Measurements from ENCODE around the gene POLR1B.
"Not testable (repeated sequence)": the region's sequence is repeated elsewhere in the genome, so short reads cannot be mapped to it uniquely, and the experiment has no call there.

POLR1B gene

GRCh38 chr2:112530728-112531127 is 11.5 kb upstream of the POLR1B start:
- Histone ChIP-seq H3K27ac (ENCODE audit: low read depth, low read length) (no peak overlapping the region), H3K36me3 (ENCODE audit: low read length) (no peaks in the 10 kb centered on the region), H3K9me3 (ENCODE audit: insufficient read depth, low read length) (no peaks in the 10 kb centered on the region), H3K4me2 (ENCODE audit: low read depth, low read length, poor library complexity, severe bottlenecking) (no peak overlapping the region), H3F3A (ENCODE audit: insufficient read depth) (peaks cover 6% of the 10 kb centered on the region; the same call in 1 of the 2 replicates), H4K20me1 (ENCODE audit: low read depth, low read length) (no peaks in the 10 kb centered on the region), H3K9me2 (replicated peaks; ENCODE audit: insufficient read depth, low read length) (no peaks in the 10 kb centered on the region), H3K79me2 (ENCODE audit: insufficient read depth, low read length) (no peaks in the 10 kb centered on the region), H2AFZ (ENCODE audit: low read depth, low read length, severe bottlenecking) (no peak overlapping the region), H3K4me3 (ENCODE audit: insufficient read depth, low read length, poor library complexity, severe bottlenecking) (no peak overlapping the region), H3K9ac (ENCODE audit: low read length) (no peak overlapping the region), H3K27me3 (ENCODE audit: low read length) (no peaks in the 10 kb centered on the region)
- TF ChIP-seq CTCF (IDR thresholded peaks at IDR 0.05; ENCODE audit: insufficient read depth, low read length, poor library complexity, severe bottlenecking) = no peak
- TF ChIP-seq EZH2phosphoT487 (conservative IDR thresholded peaks at IDR 0.05; ENCODE audit: low read length) = no peak

- H4K20me1 ChIP-seq (ENCODE audit: low read depth, low read length) = no peaks in the 10 kb centered on the region
- no peak overlapping the region for H2AFZ ChIP-seq (ENCODE audit: low read depth, low read length, severe bottlenecking)
- H3K4me3 ChIP-seq (ENCODE audit: insufficient read depth, low read length, poor library complexity, severe bottlenecking) = no peak overlapping the region
- peaks cover 11% of the 10 kb centered on the region for H3F3A ChIP-seq (ENCODE audit: insufficient read depth)
- H3K79me2 ChIP-seq (ENCODE audit: insufficient read depth, low read length) = no peaks in the 10 kb centered on the region
- H3K9me3 ChIP-seq (ENCODE audit: insufficient read depth, low read length) = no peaks in the 10 kb centered on the region
- H3K27me3 ChIP-seq (ENCODE audit: low read length) = no peaks in the 10 kb centered on the region
- no peak for TF ChIP-seq EZH2phosphoT487 (conservative IDR thresholded peaks at IDR 0.05; ENCODE audit: low read length)
- TF ChIP-seq CTCF (IDR thresholded peaks at IDR 0.05; ENCODE audit: insufficient read depth, low read length, poor library complexity, severe bottlenecking) = no peak
- no peak overlapping the region for H3K4me2 ChIP-seq (ENCODE audit: low read depth, low read length, poor library complexity, severe bottlenecking)
- H3K9ac ChIP-seq (ENCODE audit: low read length) = no peak overlapping the region
- H3K27ac ChIP-seq (ENCODE audit: low read depth, low read length) = no peak overlapping the region
- no peaks in the 10 kb centered on the region for H3K9me2 ChIP-seq (replicated peaks; ENCODE audit: insufficient read depth, low read length)
- no peaks in the 10 kb centered on the region for H3K36me3 ChIP-seq (ENCODE audit: low read length)
Observed at GRCh38 chr2:112534826-112535225, 7.4 kb upstream of the POLR1B start.

- H3K9ac ChIP-seq (ENCODE audit: low read length); H3K4me2 ChIP-seq (ENCODE audit: low read depth, low read length, poor library complexity, severe bottlenecking); H3K79me2 ChIP-seq (ENCODE audit: insufficient read depth, low read length); H2AFZ ChIP-seq (ENCODE audit: low read depth, low read length, severe bottlenecking); H3K27me3 ChIP-seq (ENCODE audit: low read length); H3K27ac ChIP-seq (ENCODE audit: low read depth, low read length); H3K36me3 ChIP-seq (ENCODE audit: low read length); H3K9me2 ChIP-seq (replicated peaks; ENCODE audit: insufficient read depth, low read length); H4K20me1 ChIP-seq (ENCODE audit: low read depth, low read length); H3K9me3 ChIP-seq (ENCODE audit: insufficient read depth, low read length); H3K4me3 ChIP-seq (ENCODE audit: insufficient read depth, low read length, poor library complexity, severe bottlenecking): not testable (repeated sequence)
- peaks cover 26% of the 10 kb centered on the region for H3F3A ChIP-seq (ENCODE audit: insufficient read depth)
Observed at GRCh38 chr2:112536665-112537064, 5.6 kb upstream of the POLR1B start.

- H4K20me1 ChIP-seq (ENCODE audit: low read depth, low read length) = no peaks in the 10 kb centered on the region
- H3K9ac ChIP-seq (ENCODE audit: low read length) = no peak overlapping the region
- TF ChIP-seq CTCF (IDR thresholded peaks at IDR 0.05; ENCODE audit: insufficient read depth, low read length, poor library complexity, severe bottlenecking) = no peak
- TF ChIP-seq EZH2phosphoT487 (conservative IDR thresholded peaks at IDR 0.05; ENCODE audit: low read length) = no peak
- H3F3A ChIP-seq (ENCODE audit: insufficient read depth) = peaks cover 26% of the 10 kb centered on the region
- H3K4me2 ChIP-seq (ENCODE audit: low read depth, low read length, poor library complexity, severe bottlenecking) = no peak overlapping the region
- no peak overlapping the region for H2AFZ ChIP-seq (ENCODE audit: low read depth, low read length, severe bottlenecking)
- no peak overlapping the region for H3K4me3 ChIP-seq (ENCODE audit: insufficient read depth, low read length, poor library complexity, severe bottlenecking)
- no peaks in the 10 kb centered on the region for H3K36me3 ChIP-seq (ENCODE audit: low read length)
- no peaks in the 10 kb centered on the region for H3K27me3 ChIP-seq (ENCODE audit: low read length)
- H3K79me2 ChIP-seq (ENCODE audit: insufficient read depth, low read length) = peaks cover 22% of the 10 kb centered on the region
- no peaks in the 10 kb centered on the region for H3K9me3 ChIP-seq (ENCODE audit: insufficient read depth, low read length)
- H3K9me2 ChIP-seq (replicated peaks; ENCODE audit: insufficient read depth, low read length) = no peaks in the 10 kb centered on the region
- H3K27ac ChIP-seq (ENCODE audit: low read depth, low read length) = no peak overlapping the region
Observed at GRCh38 chr2:112539306-112539705, 3.0 kb upstream of the POLR1B start.
